HG02840 (cell line): ENCODE data around the gene HUNK.

Experiments used
- ATAC-seq: cut with Tn5 transposase; IDR thresholded peaks from one replicate; pipeline ENCODE4 v1.9.1; 2021; ENCODE audit warnings: mild to moderate bottlenecking, moderate library complexity, moderate number of reproducible peaks; ENCODE audit not compliant: unreplicated experiment, low FRiP score

HUNK gene

DNA sequence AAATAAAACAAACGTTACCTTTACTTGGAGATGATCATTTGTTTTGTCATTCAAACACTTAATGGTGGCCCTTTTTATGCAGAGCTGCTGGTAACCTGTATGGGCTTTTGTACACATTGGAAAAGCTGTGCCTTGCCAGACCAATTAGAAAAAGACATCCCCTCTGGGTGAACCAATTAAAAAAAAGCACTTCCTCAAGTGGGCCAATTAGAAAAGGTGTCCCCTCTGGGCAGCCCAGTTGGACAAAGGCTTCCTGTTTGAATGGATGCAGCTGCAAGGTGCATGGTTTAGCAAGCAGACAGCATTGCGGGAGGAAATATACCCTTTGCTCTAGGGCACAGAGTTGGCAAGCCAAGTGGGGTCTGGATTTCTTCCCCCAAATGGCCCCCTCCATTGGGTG lies 21.6 kb downstream of the HUNK start:
- ATAC-seq, result no peak

DNA sequence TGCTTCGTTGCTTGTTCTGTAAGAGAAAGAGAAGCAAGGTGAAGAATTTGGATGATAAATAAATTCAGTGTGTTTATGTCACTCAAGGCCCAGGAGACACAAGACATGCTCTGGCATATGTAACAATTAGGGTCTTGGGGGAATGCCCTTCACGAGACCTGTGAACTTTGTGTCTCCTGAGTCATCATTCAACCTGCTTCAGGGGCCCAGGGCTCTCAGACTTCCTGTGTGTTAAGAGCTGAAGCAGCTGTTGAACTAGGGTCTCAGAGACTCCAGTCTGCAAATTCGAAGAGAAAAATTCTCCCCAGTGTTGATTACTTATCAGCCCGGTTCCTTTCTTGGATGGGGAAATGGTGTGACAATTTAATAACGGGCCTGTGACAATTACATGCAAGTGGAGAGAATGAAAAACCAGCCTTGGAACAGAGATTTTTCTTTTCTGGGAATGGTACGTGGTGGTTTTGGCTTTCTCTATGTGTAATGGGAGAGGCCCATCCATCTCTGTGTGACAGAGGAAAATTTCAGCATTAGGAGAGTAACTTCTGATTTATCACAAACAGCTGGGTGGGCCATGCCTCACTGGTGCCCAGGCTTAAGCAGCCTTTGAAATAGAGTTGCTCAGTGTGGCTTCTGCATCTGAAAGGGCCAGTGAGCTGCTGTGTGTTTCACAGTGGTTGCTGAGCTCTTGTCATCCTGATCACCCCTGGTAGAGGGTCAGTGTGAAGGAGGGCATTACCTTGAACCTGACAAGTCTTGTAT lies 22.4 kb downstream of the HUNK start:
- no peak for ATAC-seq

GRCh38 chr21:31896019-31896418 lies 23.2 kb downstream of the HUNK start:
- no peak for ATAC-seq

DNA sequence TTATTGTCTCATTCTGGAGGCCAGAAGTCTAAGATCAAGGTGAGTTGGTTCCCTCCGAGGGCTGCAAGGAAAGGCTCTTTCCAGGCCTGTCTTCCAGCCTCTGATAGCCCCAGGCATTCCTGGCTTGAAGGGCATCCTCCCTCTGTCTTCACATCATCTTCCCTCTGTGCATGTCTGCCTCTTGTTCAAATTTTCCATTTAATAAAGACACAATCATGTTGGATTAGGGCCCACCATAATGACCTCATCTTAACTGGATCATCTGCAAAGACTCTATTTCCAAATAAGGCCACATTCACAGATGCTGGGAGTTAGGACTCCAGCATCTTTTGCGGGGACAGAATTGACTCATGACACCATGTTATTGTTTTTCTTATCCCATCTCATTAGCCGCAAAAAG lies 24.5 kb downstream of the HUNK start:
- no peak for ATAC-seq

DNA sequence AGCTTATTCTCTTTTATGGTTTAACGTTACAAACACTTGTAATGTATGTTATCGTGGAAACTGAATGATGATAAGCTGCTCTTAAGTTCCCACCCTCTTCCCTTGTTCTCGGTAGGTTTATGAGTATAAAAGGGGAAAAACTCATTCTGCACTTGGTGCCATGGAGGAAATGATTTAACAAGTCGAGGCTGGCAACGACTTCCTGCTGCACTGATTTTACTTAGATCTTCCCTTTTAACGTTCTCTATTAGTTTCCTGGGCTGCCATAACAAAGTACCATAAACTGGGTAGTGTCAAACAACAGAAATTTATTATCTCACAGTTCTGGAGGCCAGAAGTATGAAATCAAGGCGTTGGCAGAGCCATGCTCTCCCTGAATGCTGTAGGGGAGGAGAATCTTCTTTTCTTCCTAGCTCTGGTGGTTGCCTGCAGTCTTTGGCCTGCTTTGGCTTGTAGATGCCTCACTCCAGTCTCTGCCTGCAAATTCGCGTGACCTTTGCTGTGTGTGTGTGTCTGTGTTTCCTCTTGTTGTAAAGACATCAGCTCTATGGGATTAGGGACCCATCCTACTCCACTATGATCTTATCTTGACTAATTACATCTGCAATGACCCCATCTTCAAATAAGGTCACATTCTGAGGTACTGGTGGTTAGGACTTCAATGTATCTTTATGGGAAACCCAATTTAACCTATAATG lies 26.3 kb downstream of the HUNK start:
- ATAC-seq, result no peak

- ATAC-seq, result no peak
Observed at GRCh38 chr21:31900121-31900895, 27.5 kb downstream of the HUNK start.

DNA sequence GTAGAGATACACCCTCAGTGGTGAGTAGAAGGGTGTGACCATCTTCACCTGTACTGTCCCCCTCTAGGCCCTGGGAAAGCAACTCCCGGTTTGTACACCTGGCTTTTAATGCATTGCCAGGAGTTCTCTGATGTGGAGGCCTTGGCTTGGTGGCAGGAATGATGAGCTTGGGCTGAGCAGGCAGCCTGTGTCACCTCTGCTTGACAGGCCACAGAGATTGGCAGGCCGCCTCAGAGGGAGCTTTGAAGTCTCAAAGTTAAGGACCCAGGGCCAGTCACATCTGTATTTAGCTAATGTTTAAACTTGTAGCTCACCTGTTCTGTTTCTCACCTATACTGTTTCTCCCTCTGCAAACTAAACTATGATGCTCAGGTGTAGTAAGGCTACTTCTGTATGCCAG lies 28.5 kb downstream of the HUNK start:
- ATAC-seq, result no peak

- ATAC-seq, result no peak
Observed at GRCh38 chr21:31902438-31902837, 29.6 kb downstream of the HUNK start.

GRCh38 chr21:31903896-31904295 lies 31.1 kb downstream of the HUNK start:
- ATAC-seq, result no peak

GRCh38 chr21:31905503-31906451 lies 33.0 kb downstream of the HUNK start:
- ATAC-seq, result no peak

GRCh38 chr21:31908106-31909031 lies 35.5 kb downstream of the HUNK start:
- ATAC-seq, result no peak

DNA sequence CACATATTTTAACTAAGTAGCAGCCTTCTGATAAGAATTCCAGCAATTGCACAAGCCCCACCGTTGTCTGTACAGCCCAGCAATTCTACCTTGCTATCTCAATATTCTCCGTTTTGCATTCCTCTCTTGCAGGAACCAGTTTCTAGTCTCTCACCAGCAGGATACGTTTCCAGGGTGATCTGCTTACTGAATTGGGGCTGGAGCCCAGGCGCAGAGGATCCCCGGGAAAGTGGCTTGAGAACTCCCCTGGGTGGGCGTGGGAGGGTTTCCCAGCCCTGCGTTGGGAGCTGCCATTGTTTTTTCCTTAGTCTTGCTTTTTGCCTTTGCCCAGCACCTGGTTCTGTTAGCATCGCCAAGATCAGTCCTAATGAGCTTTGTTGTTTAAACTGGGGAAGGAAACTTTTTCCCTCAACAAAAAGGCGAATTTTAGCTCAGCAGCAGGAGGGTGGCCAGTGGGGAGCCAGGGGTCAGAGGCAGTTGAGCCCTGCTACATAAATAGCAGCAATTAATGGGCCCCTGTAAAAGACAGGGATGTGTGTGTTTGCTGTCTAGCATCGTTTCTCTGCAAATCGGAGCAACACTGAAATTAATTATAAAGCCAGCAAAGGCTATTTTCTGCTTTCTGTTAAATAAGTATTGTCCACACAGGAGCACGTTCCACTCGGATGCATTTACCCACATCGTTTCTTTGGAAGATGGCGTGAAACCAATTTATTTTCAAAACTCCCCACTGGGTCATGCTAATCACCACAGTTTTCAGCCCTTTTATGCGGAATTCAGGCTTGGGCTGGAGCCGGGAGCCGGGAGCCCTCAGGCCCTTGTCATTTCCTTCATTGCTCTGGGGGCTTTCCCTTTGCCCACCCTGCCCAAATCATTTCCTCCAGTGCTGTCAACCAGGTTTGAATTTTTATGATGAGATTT lies 36.6 kb downstream of the HUNK start:
- no peak for ATAC-seq

DNA sequence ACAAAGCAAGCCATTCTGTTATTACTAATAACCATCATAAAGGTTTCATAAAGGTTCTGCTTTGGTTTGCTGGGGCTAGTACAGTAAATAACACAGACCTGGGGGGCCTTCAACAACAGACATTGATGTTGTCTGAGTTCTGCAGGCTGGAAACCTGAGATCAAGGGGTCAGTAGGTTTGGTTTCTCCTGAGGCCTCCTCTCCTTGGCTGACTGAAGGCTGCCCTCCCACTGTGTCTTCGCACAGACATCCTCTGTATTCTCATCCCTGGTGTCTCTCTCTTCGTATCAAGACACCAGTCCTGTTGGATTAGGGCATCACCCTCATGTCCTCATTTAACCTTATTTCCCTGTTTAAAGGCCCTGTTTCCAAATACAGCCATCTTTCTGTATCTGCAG lies 37.3 kb downstream of the HUNK start:
- no peak for ATAC-seq

- no peak for ATAC-seq
Observed at GRCh38 chr21:31911138-31911907, 38.5 kb downstream of the HUNK start.

DNA sequence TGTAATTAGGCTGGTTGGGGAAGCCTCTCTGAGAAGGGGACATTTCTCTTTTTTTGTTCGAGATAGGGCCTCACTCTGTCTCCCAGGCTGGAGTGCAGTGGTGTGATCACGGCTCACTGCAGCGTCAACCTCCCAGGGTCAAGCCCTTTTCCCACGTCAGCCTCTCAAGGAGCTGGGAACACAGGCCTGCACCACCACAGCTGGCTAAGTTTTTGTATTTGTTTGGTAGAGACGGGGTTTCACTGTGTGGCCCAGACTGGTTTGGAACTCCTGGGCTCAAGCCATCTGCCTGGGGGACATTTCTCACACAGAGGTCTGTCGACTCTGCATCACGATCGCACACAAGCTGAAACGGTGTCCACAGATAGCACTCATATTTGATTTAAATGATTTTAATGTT lies 39.7 kb downstream of the HUNK start:
- no peak for ATAC-seq

- no peak for ATAC-seq
Observed at GRCh38 chr21:31913182-31913608, 40.4 kb downstream of the HUNK start.

- ATAC-seq, result no peak
Observed at GRCh38 chr21:31914472-31914871, 41.7 kb downstream of the HUNK start.
